Non-pigmented ciliary epithelial cell (primary cell): ENCODE data around the gene ISM1.
"Not testable (repeated sequence)": the region's sequence is repeated elsewhere in the genome, so short reads cannot be mapped to it uniquely, and the experiment has no call there.

ENCODE experiments used
- DNase-seq: peaks from one replicate; pipeline ENCODE4 v3.0.0-alpha.2; 2010; ENCODE audit warnings: low read depth

The ISM1 gene

GRCh38 chr20:13221673-13222318 lies 722 bp downstream of the ISM1 start:
- no peak for DNase-seq

GRCh38 chr20:13222319-13222716 lies 1.2 kb downstream of the ISM1 start:
- DNase-seq: no peak

- DNase-seq: no peak
Observed at GRCh38 chr20:13223736-13224520, 2.9 kb downstream of the ISM1 start.

GRCh38 chr20:13226367-13226766 lies 5.3 kb downstream of the ISM1 start:
- no peak for DNase-seq

DNA sequence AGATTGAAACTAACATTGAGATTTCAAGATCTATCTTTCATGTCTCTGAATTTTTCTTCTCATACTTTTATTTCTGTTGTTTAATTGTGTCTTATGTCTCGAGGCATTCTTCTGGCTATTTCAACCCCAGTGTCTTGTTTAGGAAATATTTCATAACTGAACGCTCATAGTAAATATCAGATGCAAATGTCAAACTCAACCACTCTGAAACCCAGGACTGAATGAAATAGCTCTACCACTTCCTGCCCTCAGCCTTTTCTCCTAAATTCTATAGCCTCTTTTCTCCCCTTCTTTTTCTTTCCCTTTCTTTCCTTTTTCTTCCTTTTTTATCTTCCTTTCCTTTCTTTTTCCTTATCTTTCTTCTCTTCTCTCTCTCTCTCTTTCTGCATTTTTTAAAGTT lies 7.7 kb downstream of the ISM1 start:
- DNase-seq: no peak

DNA sequence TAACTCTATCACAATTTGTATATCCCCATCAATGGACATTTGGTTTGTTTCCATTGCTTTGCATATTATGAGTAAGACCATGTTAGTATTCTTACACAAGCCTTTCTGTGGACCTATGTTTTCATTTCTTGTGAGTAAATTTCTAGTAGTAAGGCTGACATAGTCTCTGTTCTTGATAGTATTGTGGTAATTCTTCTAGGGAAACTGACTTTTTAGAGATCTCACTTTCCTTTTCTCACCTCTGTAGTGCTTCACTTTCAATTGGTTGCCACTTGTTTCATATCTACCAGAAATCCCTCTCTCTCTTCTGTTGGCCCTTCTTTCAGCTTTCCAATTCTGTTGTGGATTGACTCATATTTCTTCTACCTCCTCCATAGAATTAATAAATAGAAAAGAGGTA lies 8.5 kb downstream of the ISM1 start:
- no peak for DNase-seq

GRCh38 chr20:13231031-13231752 lies 10.1 kb downstream of the ISM1 start:
- no peak for DNase-seq

DNA sequence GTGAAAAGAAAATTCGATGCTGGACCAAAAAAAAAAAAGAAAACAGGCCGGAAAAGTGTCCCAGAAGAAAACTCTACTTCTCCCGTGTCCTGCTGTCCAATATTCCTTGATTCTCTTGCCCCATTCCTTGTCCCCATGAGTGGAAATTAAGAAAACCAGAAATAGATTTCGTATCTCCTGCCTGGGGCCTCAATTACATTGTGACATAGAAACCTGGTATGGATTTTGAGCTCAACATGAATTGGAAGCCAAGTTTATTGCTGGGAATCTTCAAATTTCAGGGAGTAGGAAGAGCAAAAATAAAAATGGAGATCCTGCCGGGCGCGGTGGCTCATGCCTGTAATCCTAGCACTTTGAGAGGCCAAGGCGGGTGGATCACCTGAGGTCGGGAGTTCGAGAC lies 11.9 kb downstream of the ISM1 start:
- no peak for DNase-seq

GRCh38 chr20:13234961-13235360 lies 13.9 kb downstream of the ISM1 start:
- DNase-seq: no peak

- not testable (repeated sequence) for DNase-seq
Observed at GRCh38 chr20:13236360-13236759, 15.3 kb downstream of the ISM1 start.

GRCh38 chr20:13236990-13237720 lies 16.1 kb downstream of the ISM1 start:
- no peak for DNase-seq

DNA sequence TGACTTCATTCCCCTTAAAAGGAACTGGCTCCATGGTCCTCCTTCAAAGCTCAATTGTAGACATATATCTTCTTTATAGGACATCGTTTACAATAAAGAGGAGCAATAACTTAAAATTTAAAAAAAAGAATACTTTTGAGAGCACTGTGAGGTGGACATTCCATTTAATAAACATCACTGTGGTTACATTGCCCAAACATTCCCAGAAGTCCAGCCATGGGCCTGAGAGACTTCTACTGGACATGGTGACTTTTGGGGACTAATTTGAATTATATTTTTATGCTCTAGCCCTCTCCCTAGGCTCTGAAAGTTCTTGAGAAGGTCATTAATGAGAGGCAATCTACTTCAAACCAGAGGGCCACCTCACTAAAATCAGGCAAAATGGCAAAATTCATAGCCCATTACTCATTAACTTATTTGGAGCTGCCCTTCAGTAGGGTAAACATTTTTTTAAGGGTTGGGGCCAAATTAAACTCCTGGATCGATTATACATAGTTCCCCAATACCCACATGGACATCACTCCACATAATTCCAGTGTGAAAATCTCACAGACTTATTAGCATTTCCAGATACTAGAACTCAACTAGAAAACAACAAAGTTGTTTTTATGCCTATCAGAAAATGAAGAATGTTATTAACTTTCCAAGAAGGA lies 17.1 kb downstream of the ISM1 start:
- no peak for DNase-seq

DNA sequence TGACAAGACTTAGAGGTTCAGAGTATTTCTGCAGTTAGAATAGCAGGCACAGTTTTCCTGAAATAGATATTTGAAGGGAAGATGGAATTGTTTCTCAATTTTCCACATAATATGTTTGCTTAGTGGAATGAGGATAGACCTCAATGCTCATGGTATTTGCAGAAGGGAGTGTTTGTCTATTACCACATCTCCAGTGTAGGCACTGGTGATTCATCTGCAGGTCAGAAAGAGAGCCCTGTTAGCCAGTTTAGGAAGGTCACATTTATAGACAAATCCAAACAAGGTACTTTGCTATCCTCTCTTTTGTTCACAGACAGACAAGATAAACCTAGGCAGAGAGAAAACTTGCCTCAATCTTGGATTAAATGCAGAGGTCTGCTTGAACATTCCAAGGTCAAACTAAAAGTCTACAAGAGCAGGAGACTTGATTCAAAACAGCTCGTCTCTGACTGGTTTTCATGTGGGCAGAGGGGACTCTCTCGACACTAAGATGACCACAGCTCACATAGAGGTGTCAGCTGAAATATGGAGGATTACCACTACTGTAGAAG lies 22.8 kb downstream of the ISM1 start:
- no peak for DNase-seq

DNA sequence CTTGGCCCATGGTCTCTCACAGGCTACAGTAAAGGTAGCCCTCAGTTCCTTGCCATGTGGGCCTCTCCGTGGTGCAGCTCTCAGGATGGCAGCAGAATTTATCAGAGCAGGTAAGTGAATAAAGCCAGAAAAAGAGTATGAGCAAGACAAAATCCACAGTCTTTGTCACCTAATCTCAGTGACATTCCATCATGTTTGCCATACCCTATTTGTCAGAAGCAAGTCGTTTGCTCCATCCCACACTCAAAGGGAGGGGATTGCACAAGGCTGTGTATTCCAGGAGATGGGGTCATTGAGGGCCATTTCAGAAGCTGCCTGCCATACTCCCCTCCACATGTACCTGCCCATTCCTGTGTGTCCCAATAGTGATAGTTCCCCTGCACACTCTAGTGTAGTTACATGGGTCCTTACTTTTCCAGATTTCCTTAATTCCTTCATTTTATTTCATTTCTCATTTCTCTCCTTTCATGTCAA lies 24.2 kb downstream of the ISM1 start:
- DNase-seq: no peak

DNA sequence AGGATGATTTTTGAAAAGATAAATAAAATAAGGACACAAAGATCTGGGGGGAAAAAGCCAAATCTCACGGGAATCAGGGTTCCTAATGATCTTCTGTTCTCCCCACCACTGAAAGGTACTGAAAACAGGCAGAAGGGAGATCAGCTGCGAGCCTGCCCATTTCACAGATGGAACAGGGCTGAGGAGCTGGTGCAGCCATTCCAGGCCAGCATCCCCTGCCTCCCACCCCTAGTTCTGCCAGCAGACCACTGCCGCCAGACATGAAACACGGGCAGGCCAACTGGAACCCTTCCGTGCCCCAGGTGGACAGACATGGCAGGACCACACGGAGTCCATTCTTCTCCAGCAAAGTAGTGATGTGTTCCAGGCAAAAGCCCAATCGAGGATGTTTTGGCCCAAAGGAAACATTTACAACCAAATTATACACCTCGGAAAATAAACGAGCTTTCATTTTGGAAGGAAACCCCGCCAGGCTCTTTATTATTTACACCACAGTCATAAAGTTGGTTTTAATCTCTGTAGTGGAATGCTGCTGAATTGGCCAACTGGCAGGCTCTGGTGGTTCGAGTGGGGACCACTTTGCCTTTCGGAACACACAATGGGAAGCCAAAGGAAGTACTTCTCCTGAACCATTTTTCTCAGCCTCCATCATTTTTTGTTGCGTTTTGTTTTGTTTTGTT lies 28.2 kb downstream of the ISM1 start:
- DNase-seq: no peak

- DNase-seq: no peak
Observed at GRCh38 chr20:13249798-13250170, 28.7 kb downstream of the ISM1 start.

DNA sequence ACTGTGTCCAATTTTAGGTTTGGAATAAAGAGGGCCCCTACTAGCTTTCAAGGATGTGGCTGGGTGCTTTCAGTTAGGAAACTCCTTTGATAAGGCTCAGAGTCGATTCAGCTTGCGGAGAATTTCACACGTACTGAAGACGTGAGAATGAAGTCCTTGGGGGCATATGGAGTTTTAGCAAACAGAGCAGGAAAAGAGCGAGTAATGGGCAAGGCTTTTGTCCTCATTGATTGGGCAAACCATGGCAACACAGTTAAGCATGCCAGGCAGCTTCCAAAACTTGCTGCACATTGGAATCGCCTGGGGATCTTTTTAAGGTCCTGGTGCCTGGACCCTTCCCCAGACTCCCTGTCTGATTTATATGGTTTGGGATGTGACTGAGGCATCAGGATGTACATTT lies 29.2 kb downstream of the ISM1 start:
- DNase-seq: no peak

- DNase-seq: no peak
Observed at GRCh38 chr20:13251106-13251903, 30.2 kb downstream of the ISM1 start.

DNA sequence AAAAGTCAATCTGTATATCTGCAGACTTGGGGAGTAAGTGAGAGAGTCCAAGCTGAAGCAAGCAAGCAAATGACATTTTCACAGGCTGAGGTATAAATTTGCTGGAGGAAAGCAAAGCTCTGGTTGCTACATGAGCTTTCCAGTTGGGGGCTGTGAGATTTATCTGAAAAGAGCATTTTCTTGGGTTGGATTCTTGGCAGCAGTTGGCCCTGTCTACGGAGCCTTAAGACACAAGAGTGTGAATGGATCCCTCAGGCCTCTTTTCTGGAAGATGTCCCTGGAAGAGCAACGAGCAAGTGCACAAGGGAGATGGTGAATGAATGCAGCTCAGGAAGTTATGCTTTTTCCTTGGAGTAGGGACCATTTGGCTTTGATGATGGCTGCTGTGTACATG lies 30.8 kb downstream of the ISM1 start:
- DNase-seq: no peak

DNA sequence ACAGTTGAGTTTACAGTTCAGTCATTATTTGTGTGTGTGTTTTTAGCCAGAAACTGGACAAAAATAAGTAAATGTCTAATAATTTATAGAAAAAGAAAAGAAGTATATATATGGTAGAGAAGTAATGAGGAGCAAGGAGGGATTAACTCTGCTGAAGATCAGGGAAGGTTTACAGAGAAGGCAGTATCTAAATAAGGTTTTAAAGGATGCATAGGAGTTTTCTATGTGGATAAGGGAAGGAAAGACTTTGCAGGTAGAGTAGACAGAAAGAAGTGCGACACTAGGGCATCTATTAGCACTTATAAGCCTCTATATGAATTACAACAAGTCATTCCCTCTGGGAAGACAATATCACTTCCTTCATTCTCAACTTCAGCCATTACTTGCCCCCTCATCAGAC lies 34.3 kb downstream of the ISM1 start:
- DNase-seq: no peak
